Inflammatory macrophage treated with lipopolysaccharide for 4 hours (primary cell): ENCODE results near the gene ACTN3.
A peak's percentile ranks its signal among the peaks of the same experiment; 100 is the strongest.
"Not testable (repeated sequence)": the region's sequence is repeated elsewhere in the genome, so short reads cannot be mapped to it uniquely, and the experiment has no call there.

ENCODE experiments used
- DNase-seq: peaks from one replicate; pipeline ENCODE4 v3.0.0-alpha.2; 2020

ACTN3 gene

GRCh38 chr11:66567787-66568123 lies 21.1 kb downstream of the ACTN3 start:
- no peak for DNase-seq

- DNase-seq = peak; percentile 79
Measured at GRCh38 chr11:66568124-66568916, 21.6 kb downstream of the ACTN3 start, which contains the start of gene CTSF. TSS of gene CTSF (minus strand) at chr11:66568606. CDS start at chr11:66568486, 120 bp downstream.

GRCh38 chr11:66569076-66569475 lies 22.4 kb downstream of the ACTN3 start:
- no peak for DNase-seq

GRCh38 chr11:66570079-66570849 lies 23.6 kb downstream of the ACTN3 start:
- no peak for DNase-seq

GRCh38 chr11:66570850-66571180 lies 24.1 kb downstream of the ACTN3 start:
- DNase-seq = no peak

- DNase-seq = peak; percentile 85
Measured at GRCh38 chr11:66579017-66579606, 32.4 kb downstream of the ACTN3 start.

- DNase-seq = peak; percentile 88
Measured at GRCh38 chr11:66580803-66581202, 34.1 kb downstream of the ACTN3 start.

GRCh38 chr11:66581261-66581660 lies 34.6 kb downstream of the ACTN3 start:
- DNase-seq = no peak

- DNase-seq = not testable (repeated sequence)
Measured at GRCh38 chr11:66582565-66583147, 36.0 kb downstream of the ACTN3 start.

GRCh38 chr11:66585447-66585846 lies 38.7 kb downstream of the ACTN3 start:
- DNase-seq = not testable (repeated sequence)

GRCh38 chr11:66586136-66586535 lies 39.4 kb downstream of the ACTN3 start:
- DNase-seq = no peak

- not testable (repeated sequence) for DNase-seq
Measured at GRCh38 chr11:66589315-66589714, 42.6 kb downstream of the ACTN3 start.

GRCh38 chr11:66589996-66590675 lies 43.4 kb downstream of the ACTN3 start:
- no peak for DNase-seq

GRCh38 chr11:66591175-66591574 lies 44.5 kb downstream of the ACTN3 start:
- no peak for DNase-seq

GRCh38 chr11:66592457-66593302 lies 46.0 kb downstream of the ACTN3 start, which contains the start of the genes CCDC87 and CCS:
TSS of gene CCDC87 (minus strand) at chr11:66593063. CDS start at chr11:66593015, 48 bp downstream.
TSS of gene CCS (plus strand) at chr11:66593185. CDS start at chr11:66593262, 77 bp downstream.
- DNase-seq = peak; percentile 97

GRCh38 chr11:66593303-66593635 lies 46.6 kb downstream of the ACTN3 start:
- DNase-seq = no peak

- no peak for DNase-seq
Measured at GRCh38 chr11:66593650-66594049, 46.9 kb downstream of the ACTN3 start.

- DNase-seq = no peak
Measured at GRCh38 chr11:66595245-66595904, 48.7 kb downstream of the ACTN3 start.

- DNase-seq = no peak
Measured at GRCh38 chr11:66598993-66599392, 52.3 kb downstream of the ACTN3 start.

GRCh38 chr11:66600219-66600618 lies 53.5 kb downstream of the ACTN3 start:
- DNase-seq = no peak

- peak; percentile 72 for DNase-seq
Measured at GRCh38 chr11:66600631-66601233, 54.0 kb downstream of the ACTN3 start.
